ENCODE data around the gene AFF3. TPM values are rescaled to one million over a fixed set of nuclear protein-coding genes. Genes with fewer than 3 reads are reported as not detected.

AFF3 gene
- total RNA-seq, 1 experiment from 2014 or later = not detected

DNA sequence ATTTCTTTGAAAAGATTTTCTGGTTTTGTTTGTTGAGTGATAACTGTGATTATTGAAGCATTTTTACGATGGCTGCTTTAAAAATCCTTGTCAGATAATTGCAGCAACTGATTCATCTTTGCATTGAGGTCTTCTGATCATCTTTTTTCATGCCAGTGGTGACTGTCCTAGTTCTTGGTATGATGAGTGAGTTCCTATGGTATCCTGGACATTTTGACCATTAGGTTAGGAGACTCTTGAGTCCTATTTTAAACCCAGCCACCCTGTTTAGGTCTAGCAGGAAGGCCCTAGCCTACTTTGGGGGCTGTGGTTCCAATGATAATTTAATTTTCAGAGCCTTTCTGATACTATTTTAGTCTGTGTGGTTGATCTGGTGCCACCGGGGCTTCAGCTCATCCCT lies 579.9 kb downstream of the AFF3 start:
- Histone ChIP-seq H2AFZ (no peak overlapping the region), H3K4me2 (no peak overlapping the region), H3K4me1 (replicated peaks; ENCODE audit: insufficient read depth) (no peaks in the 10 kb centered on the region), H3K27me3 (ENCODE audit: insufficient read depth, low read depth) (peaks cover 94% of the 10 kb centered on the region), H3F3A (ENCODE audit: insufficient read depth, low read depth) (no peaks in the 10 kb centered on the region), H3K4me3 (no peak overlapping the region), H3K79me2 (ENCODE audit: low read depth) (no peaks in the 10 kb centered on the region), H4K20me1 (ENCODE audit: insufficient read depth) (no peaks in the 10 kb centered on the region), H3K9me2 (ENCODE audit: insufficient read depth) (no peaks in the 10 kb centered on the region), H3K9me3 (ENCODE audit: insufficient read depth, low read depth) (no peaks in the 10 kb centered on the region), H3K36me3 (ENCODE audit: low read depth) (no peaks in the 10 kb centered on the region), H3K27ac (no peak overlapping the region)
- no TSS peak for BruUV-seq (replicated peaks)
- CTCF ChIA-PET = no interaction called here
- POLR2A ChIA-PET (ENCODE audit: unreplicated experiment) = no interaction called here
- TF ChIP-seq, protein P1, sequence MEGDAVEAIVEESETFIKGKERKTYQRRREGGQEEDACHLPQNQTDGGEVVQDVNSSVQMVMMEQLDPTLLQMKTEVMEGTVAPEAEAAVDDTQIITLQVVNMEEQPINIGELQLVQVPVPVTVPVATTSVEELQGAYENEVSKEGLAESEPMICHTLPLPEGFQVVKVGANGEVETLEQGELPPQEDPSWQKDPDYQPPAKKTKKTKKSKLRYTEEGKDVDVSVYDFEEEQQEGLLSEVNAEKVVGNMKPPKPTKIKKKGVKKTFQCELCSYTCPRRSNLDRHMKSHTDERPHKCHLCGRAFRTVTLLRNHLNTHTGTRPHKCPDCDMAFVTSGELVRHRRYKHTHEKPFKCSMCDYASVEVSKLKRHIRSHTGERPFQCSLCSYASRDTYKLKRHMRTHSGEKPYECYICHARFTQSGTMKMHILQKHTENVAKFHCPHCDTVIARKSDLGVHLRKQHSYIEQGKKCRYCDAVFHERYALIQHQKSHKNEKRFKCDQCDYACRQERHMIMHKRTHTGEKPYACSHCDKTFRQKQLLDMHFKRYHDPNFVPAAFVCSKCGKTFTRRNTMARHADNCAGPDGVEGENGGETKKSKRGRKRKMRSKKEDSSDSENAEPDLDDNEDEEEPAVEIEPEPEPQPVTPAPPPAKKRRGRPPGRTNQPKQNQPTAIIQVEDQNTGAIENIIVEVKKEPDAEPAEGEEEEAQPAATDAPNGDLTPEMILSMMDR (conservative IDR thresholded peaks at IDR 0.05) = no peak
- TF ChIP-seq EZH2 (IDR thresholded peaks at IDR 0.05; ENCODE audit: low read depth) = no peak
- DNase-seq = no peak
- intact Hi-C loops (cut with micrococcal nuclease; ENCODE audit: unreplicated experiment) = no loop called here

DNA sequence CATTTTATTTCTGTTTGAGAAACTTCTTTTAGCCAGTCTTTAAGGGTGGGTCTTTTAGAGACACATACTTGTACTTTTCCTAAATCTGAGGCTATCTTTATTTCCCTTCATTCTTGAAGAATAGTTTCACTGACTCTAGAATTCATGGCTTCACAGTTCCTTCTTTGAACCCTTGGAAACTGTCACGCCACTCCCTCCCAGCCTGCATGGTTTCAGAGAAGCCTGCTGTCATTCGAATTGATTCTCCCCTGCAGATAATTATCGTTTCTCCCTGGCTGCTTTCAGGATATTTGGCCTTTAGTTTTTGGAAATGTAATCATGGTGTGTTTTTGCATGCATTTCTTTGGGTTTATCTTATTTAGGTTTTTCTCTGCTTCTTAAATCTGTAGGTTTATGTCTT lies 580.6 kb downstream of the AFF3 start:
- peaks cover 94% of the 10 kb centered on the region for H3K27me3 ChIP-seq (ENCODE audit: insufficient read depth, low read depth)
- H4K20me1 ChIP-seq (ENCODE audit: insufficient read depth) = no peaks in the 10 kb centered on the region
- no peaks in the 10 kb centered on the region for H3K9me3 ChIP-seq (ENCODE audit: insufficient read depth, low read depth)
- no peak for DNase-seq
- ChIA-PET POLR2A (ENCODE audit: unreplicated experiment) (no interaction called here), CTCF (no interaction called here)
- BruUV-seq (replicated peaks) = no TSS peak
- H3K36me3 ChIP-seq (ENCODE audit: low read depth) = no peaks in the 10 kb centered on the region
- no peaks in the 10 kb centered on the region for H3F3A ChIP-seq (ENCODE audit: insufficient read depth, low read depth)
- no peak overlapping the region for H3K27ac ChIP-seq
- intact Hi-C loops (cut with micrococcal nuclease; ENCODE audit: unreplicated experiment) = no loop called here
- H3K9me2 ChIP-seq (ENCODE audit: insufficient read depth) = no peaks in the 10 kb centered on the region
- H3K79me2 ChIP-seq (ENCODE audit: low read depth) = no peaks in the 10 kb centered on the region
- TF ChIP-seq, protein P1 (conservative IDR thresholded peaks at IDR 0.05) = no peak
- TF ChIP-seq EZH2 (IDR thresholded peaks at IDR 0.05; ENCODE audit: low read depth) = no peak
- H2AFZ ChIP-seq = no peak overlapping the region
- no peaks in the 10 kb centered on the region for H3K4me1 ChIP-seq (replicated peaks; ENCODE audit: insufficient read depth)
- no peak overlapping the region for H3K4me2 ChIP-seq
- H3K4me3 ChIP-seq = no peak overlapping the region

DNA sequence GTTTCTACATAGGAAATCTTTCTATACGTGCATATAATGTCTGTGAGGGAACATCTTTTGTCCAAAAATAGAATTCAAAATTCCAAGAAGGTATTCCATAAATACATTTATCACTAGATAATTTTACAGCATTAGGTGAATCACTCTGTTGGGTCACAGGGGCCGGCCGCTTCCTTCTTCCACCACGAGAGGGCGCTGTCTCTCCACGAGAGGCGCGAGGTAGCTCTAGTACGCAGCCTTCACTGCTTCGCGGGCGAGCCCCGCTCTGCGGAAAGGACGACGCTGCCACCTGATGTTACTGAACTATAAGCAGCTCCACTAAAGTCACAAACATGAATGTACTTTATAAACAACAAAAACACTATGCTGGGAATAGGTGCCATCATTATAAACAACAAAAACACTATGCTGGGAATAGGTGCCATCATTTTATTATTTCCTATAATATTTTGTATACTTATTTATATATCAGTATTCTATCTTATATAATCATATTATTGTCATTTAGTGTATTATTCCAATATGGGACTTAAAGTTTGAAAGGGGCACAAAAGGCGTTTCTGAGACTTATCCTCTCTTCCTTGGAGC lies 583.2 kb downstream of the AFF3 start:
- peaks cover 94% of the 10 kb centered on the region for H3K27me3 ChIP-seq (ENCODE audit: insufficient read depth, low read depth)
- H3K4me2 ChIP-seq = no peak overlapping the region
- no peak overlapping the region for H3K4me3 ChIP-seq
- no peaks in the 10 kb centered on the region for H3F3A ChIP-seq (ENCODE audit: insufficient read depth, low read depth)
- ChIA-PET POLR2A (ENCODE audit: unreplicated experiment) (interaction anchor here (0.6 kb wide), 1 partner anchor 1682 kb away, joined by 5 read pairs; no protein-coding TSS in a partner anchor), CTCF (interaction anchor here (0.6 to 0.7 kb wide), 4 partner anchors 46 to 822 kb away, joined by 3 to 5 read pairs (median 4); no protein-coding TSS in a partner anchor)
- TF ChIP-seq, protein P1 (conservative IDR thresholded peaks at IDR 0.05) = peak; percentile 99
- no peak for TF ChIP-seq EZH2 (IDR thresholded peaks at IDR 0.05; ENCODE audit: low read depth)
- H3K4me1 ChIP-seq (replicated peaks; ENCODE audit: insufficient read depth) = no peaks in the 10 kb centered on the region
- no peaks in the 10 kb centered on the region for H3K36me3 ChIP-seq (ENCODE audit: low read depth)
- H3K79me2 ChIP-seq (ENCODE audit: low read depth) = no peaks in the 10 kb centered on the region
- intact Hi-C loops (cut with micrococcal nuclease; ENCODE audit: unreplicated experiment) = loop anchor here (1.0 to 10.0 kb wide), 3 partner anchors 266 to 701 kb away; no protein-coding TSS in a partner anchor
- no peak overlapping the region for H2AFZ ChIP-seq
- H3K9me3 ChIP-seq (ENCODE audit: insufficient read depth, low read depth) = no peaks in the 10 kb centered on the region
- BruUV-seq (replicated peaks) = no TSS peak
- H3K27ac ChIP-seq = no peak overlapping the region
- no peaks in the 10 kb centered on the region for H4K20me1 ChIP-seq (ENCODE audit: insufficient read depth)
- peak; percentile 51 to 76 for DNase-seq
- H3K9me2 ChIP-seq (ENCODE audit: insufficient read depth) = no peaks in the 10 kb centered on the region

Data from PC-9 (cell line).